Measurements from ENCODE around the gene FOXO6. TPM values are rescaled to one million over a fixed set of nuclear protein-coding genes. Genes with fewer than 3 reads are reported as not detected.

The FOXO6 gene
- total and polyA plus RNA-seq, 2 donors (not counting 1 experiment from before 2014, with no cell fraction given), result 0.06 to 0.15 TPM

DNA sequence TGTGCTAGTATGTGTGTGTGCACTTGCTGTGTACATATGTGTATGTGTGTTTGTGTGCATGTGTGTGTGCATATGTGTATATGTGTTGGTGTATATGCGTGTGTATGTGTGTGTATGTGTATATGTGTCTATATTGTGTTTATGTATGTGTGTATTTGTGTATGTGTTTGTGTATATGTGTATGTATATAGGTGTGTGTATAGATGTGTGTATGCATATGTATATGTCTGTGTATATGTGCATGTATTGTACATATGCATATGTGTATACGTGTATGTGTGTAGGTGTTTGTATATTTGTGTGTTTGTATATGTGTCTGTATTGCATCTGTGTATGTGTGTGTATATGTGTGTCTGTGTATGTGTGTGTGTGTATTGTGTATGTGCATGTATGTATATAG, 64.1 kb downstream of the FOXO6 start:
- H3K4me3 ChIP-seq (ENCODE audit: control extremely low read depth in 1 of 5, extremely low read depth in 1 of 5, insufficient read depth in 1 of 5, low read depth in 2 of 5, low read length in 4 of 5), result no peak overlapping the region
- ChIA-PET CTCF (interaction anchor here (0.9 kb wide), 1 partner anchor 8 kb away, joined by 3 read pairs; no protein-coding TSS in a partner anchor), POLR2A (no interaction called here)
- H3K79me2 ChIP-seq (ENCODE audit: control insufficient read depth, insufficient read depth, low read length), result no peaks in the 10 kb centered on the region
- H3K4me1 ChIP-seq (ENCODE audit: control insufficient read depth in 2 of 2, insufficient read depth in 2 of 2, low read length in 2 of 2), result no peaks in the 10 kb centered on the region
- H3K27ac ChIP-seq (ENCODE audit: low read length in 2 of 2), result no peak overlapping the region
- H3K27me3 Mint-ChIP-seq, result peaks cover 22% of the 10 kb centered on the region
- no peak overlapping the region for H3K4me2 ChIP-seq (replicated peaks; ENCODE audit: low read depth, low read length, poor library complexity, severe bottlenecking)
- peaks cover 0 to 2% (median 0%) of the 10 kb centered on the region in 4 experiments for H3K27me3 ChIP-seq (replicated peaks in 1 of 4; ENCODE audit: control extremely low read depth in 1 of 4, control insufficient read depth in 3 of 4, insufficient read depth in 4 of 4, low read length in 3 of 4)
- H3K9ac ChIP-seq (ENCODE audit: low read length), result no peak overlapping the region
- H4K20me1 ChIP-seq (ENCODE audit: control insufficient read depth, insufficient read depth, low read length, poor library complexity, severe bottlenecking), result no peaks in the 10 kb centered on the region
- TF ChIP-seq EZH2 (IDR thresholded peaks at IDR 0.05; ENCODE audit: borderline replicate concordance, insufficient read depth, low read depth, low read length, poor library complexity, severe bottlenecking), result no peak
- TF ChIP-seq, protein P1, sequence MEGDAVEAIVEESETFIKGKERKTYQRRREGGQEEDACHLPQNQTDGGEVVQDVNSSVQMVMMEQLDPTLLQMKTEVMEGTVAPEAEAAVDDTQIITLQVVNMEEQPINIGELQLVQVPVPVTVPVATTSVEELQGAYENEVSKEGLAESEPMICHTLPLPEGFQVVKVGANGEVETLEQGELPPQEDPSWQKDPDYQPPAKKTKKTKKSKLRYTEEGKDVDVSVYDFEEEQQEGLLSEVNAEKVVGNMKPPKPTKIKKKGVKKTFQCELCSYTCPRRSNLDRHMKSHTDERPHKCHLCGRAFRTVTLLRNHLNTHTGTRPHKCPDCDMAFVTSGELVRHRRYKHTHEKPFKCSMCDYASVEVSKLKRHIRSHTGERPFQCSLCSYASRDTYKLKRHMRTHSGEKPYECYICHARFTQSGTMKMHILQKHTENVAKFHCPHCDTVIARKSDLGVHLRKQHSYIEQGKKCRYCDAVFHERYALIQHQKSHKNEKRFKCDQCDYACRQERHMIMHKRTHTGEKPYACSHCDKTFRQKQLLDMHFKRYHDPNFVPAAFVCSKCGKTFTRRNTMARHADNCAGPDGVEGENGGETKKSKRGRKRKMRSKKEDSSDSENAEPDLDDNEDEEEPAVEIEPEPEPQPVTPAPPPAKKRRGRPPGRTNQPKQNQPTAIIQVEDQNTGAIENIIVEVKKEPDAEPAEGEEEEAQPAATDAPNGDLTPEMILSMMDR (IDR thresholded peaks at IDR 0.05), result no peak
- DNase-seq, result no peak
- ATAC-seq (ENCODE audit: low read depth), result no peak
- H3K36me3 ChIP-seq (replicated peaks in 1 of 2; ENCODE audit: control extremely low read depth in 1 of 2, control insufficient read depth in 1 of 2, extremely low read depth in 1 of 2, insufficient read depth in 2 of 2, low read length in 1 of 2), result no peaks in the 10 kb centered on the region
- H3K9me3 ChIP-seq (ENCODE audit: control extremely low read depth in 1 of 3, control insufficient read depth in 2 of 3, insufficient read depth in 1 of 3, low read length in 2 of 3), result no peaks in the 10 kb centered on the region
- 100% methylated on average over 2 of the region's 2 CpGs for WGBS (ENCODE audit: insufficient coverage)
- H3K4me1 Mint-ChIP-seq, result no peaks in the 10 kb centered on the region
- no peak overlapping the region for H3K27ac Mint-ChIP-seq
- H3K9me3 Mint-ChIP-seq (ENCODE audit: insufficient read depth), result no peaks in the 10 kb centered on the region
- intact Hi-C loops (cut with micrococcal nuclease), result no loop called here
- H3K4me3 Mint-ChIP-seq, result no peak overlapping the region
- no peak overlapping the region for H2AFZ ChIP-seq (ENCODE audit: insufficient read depth, low read depth, low read length, poor library complexity, severe bottlenecking)

DNA sequence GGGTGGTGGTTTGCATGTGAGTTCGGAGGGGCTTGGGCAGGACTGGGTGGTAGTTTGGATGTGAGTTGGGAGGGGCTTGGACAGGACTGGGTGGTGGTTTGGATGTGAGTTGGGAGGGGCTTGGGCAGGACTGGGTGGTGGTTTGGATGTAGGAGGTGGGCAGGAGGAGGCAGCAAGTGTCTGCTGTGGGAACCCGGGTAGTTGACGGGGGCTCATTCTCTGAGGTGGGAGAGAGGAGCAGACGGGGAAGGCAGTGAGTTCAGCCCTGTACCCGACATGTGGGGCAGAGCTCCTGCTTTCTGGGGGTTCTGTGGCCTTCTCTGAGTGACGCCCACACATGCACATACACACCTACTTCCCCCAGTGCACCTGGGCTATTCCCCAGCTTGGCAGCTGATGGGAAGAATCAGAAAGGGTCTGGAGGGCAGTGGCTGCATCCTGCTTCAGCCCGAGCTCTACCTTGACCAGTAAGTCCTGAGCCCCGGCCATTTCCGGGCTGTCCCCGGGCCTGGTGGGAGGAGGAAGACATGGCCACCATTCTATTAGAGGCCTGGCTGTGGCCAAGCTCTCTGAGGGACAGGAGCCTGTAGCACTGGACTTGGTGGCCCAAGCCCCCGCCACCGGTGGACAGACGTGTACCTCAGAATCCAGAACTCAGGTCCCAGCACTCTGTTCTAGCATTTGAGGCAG, 65.1 kb downstream of the FOXO6 start:
- ChIA-PET CTCF (interaction anchor here (0.9 kb wide), 1 partner anchor 9 kb away, joined by 3 read pairs; no protein-coding TSS in a partner anchor), POLR2A (no interaction called here)
- Histone ChIP-seq H3K9me3 (ENCODE audit: control extremely low read depth in 1 of 3, control insufficient read depth in 2 of 3, insufficient read depth in 1 of 3, low read length in 2 of 3) (no peaks in the 10 kb centered on the region), H3K4me3 (ENCODE audit: control extremely low read depth in 1 of 5, extremely low read depth in 1 of 5, insufficient read depth in 1 of 5, low read depth in 2 of 5, low read length in 4 of 5) (no peak overlapping the region), H3K27ac (ENCODE audit: low read length in 2 of 2) (no peak overlapping the region), H3K4me2 (replicated peaks; ENCODE audit: low read depth, low read length, poor library complexity, severe bottlenecking) (no peak overlapping the region), H2AFZ (ENCODE audit: insufficient read depth, low read depth, low read length, poor library complexity, severe bottlenecking) (no peak overlapping the region), H3K27me3 (replicated peaks in 1 of 4; ENCODE audit: control extremely low read depth in 1 of 4, control insufficient read depth in 3 of 4, insufficient read depth in 4 of 4, low read length in 3 of 4) (peaks cover 0 to 2% (median 0%) of the 10 kb centered on the region in 4 experiments), H3K9ac (ENCODE audit: low read length) (no peak overlapping the region), H3K79me2 (ENCODE audit: control insufficient read depth, insufficient read depth, low read length) (no peaks in the 10 kb centered on the region), H3K4me1 (ENCODE audit: control insufficient read depth in 2 of 2, insufficient read depth in 2 of 2, low read length in 2 of 2) (no peaks in the 10 kb centered on the region), H3K36me3 (replicated peaks in 1 of 2; ENCODE audit: control extremely low read depth in 1 of 2, control insufficient read depth in 1 of 2, extremely low read depth in 1 of 2, insufficient read depth in 2 of 2, low read length in 1 of 2) (no peaks in the 10 kb centered on the region), H4K20me1 (ENCODE audit: control insufficient read depth, insufficient read depth, low read length, poor library complexity, severe bottlenecking) (no peaks in the 10 kb centered on the region)
- TF ChIP-seq EZH2 (IDR thresholded peaks at IDR 0.05; ENCODE audit: borderline replicate concordance, insufficient read depth, low read depth, low read length, poor library complexity, severe bottlenecking), result no peak
- TF ChIP-seq, protein P1 (IDR thresholded peaks at IDR 0.05), result no peak
- intact Hi-C loops (cut with micrococcal nuclease), result no loop called here
- WGBS (ENCODE audit: insufficient coverage), result 86% methylated on average over 11 of the region's 13 CpGs
- Mint-ChIP-seq H3K27ac (no peak overlapping the region), H3K27me3 (peaks cover 18% of the 10 kb centered on the region), H3K4me1 (no peaks in the 10 kb centered on the region), H3K4me3 (no peak overlapping the region), H3K9me3 (ENCODE audit: insufficient read depth) (no peaks in the 10 kb centered on the region)
- DNase-seq (no peak), ATAC-seq (ENCODE audit: low read depth) (no peak)

All from B cell (primary cell).